ENCODE measurements around the gene LURAP1L.

LURAP1L gene

DNA sequence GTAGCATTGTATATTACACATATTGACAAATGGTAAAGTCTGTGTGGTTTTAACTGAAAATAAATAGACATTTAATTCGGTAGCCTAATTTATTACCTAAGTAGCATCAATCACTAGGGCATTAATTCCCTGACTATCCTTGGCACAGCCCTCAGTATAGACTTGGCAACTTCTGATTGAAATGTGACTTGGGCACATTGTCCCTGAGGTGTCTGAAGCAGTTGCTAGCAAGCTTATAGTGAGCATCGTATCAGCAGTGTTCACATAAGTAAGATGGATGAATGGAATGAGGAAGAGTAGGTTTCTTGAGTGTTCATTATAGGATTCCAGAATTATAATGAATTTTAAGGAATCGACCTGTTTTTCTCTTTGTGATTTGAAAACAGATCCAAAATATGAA is 16.1 kb downstream of the LURAP1L start:
- no peaks in the 10 kb centered on the region for H3K9me3 ChIP-seq
- no peaks in the 10 kb centered on the region for H3K4me1 ChIP-seq (ENCODE audit: control insufficient read depth in 1 of 2, insufficient read depth in 1 of 2, low read depth in 1 of 2, low read length in 1 of 2)
- H3K27ac ChIP-seq = no peak overlapping the region
- H3K4me3 ChIP-seq (ENCODE audit: low read depth in 1 of 2, low read length in 1 of 2) = no peak overlapping the region
- no peaks in the 10 kb centered on the region for H3K36me3 ChIP-seq
- H3K27me3 ChIP-seq = no peaks in the 10 kb centered on the region
- TF ChIP-seq CTCF (IDR thresholded peaks at IDR 0.05) = no peak

DNA sequence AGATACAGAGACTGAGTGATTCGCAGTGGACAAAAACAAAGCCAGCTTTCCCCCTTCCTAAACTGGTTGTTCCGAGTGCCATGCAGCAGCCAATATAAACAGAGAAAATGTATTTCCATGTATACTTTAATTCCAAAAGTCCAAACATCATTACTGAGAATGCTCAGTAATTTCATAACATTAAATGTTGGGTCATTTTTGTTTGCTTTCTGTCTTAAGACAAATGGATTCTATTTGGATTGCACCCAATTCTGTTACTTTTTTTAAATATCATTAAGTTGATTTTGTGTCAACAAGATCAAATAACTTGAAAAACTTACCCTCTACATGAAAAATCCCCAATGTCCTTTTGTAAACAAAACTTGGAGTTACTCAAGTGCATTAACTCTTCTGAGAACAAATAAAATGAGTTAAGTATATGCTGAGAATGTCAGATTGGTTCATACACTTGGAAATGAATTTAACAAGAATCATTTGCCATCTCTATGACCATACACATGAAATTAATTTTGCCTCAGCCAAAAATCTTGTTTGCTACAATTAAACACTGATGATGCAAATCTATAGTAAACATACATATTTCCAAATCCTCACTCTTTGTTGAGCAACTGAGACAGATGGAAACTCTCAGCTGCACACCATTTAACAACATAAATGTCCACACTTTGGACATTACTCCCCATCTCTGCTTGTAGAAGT is 19.4 kb downstream of the LURAP1L start:
- Histone ChIP-seq H3K9me3 (no peaks in the 10 kb centered on the region), H3K36me3 (no peaks in the 10 kb centered on the region), H3K27me3 (no peaks in the 10 kb centered on the region), H3K4me3 (ENCODE audit: low read depth in 1 of 2, low read length in 1 of 2) (no peak overlapping the region), H3K27ac (no peak overlapping the region), H3K4me1 (ENCODE audit: control insufficient read depth in 1 of 2, insufficient read depth in 1 of 2, low read depth in 1 of 2, low read length in 1 of 2) (no peaks in the 10 kb centered on the region)
- TF ChIP-seq CTCF (IDR thresholded peaks at IDR 0.05) = no peak

GRCh38 chr9:12796601-12797000 is 21.8 kb downstream of the LURAP1L start:
- no peaks in the 10 kb centered on the region for H3K36me3 ChIP-seq

GRCh38 chr9:12797037-12797436 is 22.2 kb downstream of the LURAP1L start:
- no peak for TF ChIP-seq CTCF (IDR thresholded peaks at IDR 0.05)
- H3K9me3 ChIP-seq = no peaks in the 10 kb centered on the region
- no peaks in the 10 kb centered on the region for H3K36me3 ChIP-seq
- H3K4me3 ChIP-seq (ENCODE audit: low read depth in 1 of 2, low read length in 1 of 2) = no peak overlapping the region
- H3K4me1 ChIP-seq (ENCODE audit: control insufficient read depth in 1 of 2, insufficient read depth in 1 of 2, low read depth in 1 of 2, low read length in 1 of 2) = no peaks in the 10 kb centered on the region
- H3K27ac ChIP-seq = no peak overlapping the region
- H3K27me3 ChIP-seq = no peaks in the 10 kb centered on the region

More at GRCh38 chr9:12796601-12797000, 21.8 kb downstream of the LURAP1L start:
- Histone ChIP-seq H3K27me3 (no peaks in the 10 kb centered on the region), H3K9me3 (no peaks in the 10 kb centered on the region), H3K27ac (no peak overlapping the region), H3K4me1 (ENCODE audit: control insufficient read depth in 1 of 2, insufficient read depth in 1 of 2, low read depth in 1 of 2, low read length in 1 of 2) (no peaks in the 10 kb centered on the region), H3K4me3 (ENCODE audit: low read depth in 1 of 2, low read length in 1 of 2) (no peak overlapping the region)
- no peak for TF ChIP-seq CTCF (IDR thresholded peaks at IDR 0.05)

- Histone ChIP-seq H3K4me3 (ENCODE audit: low read depth in 1 of 2, low read length in 1 of 2) (no peak overlapping the region), H3K27ac (no peak overlapping the region), H3K36me3 (no peaks in the 10 kb centered on the region), H3K4me1 (ENCODE audit: control insufficient read depth in 1 of 2, insufficient read depth in 1 of 2, low read depth in 1 of 2, low read length in 1 of 2) (no peaks in the 10 kb centered on the region), H3K27me3 (no peaks in the 10 kb centered on the region), H3K9me3 (no peaks in the 10 kb centered on the region)
- TF ChIP-seq CTCF (IDR thresholded peaks at IDR 0.05) = no peak
These were observed 23.4 kb downstream of the LURAP1L start for GRCh38 chr9:12798066-12798770.
